Measurements from ENCODE around the gene NKAIN2.

Gene NKAIN2

GRCh38 chr6:123803504-123804013 lies at the start of gene NKAIN2:
Gene NKAIN2, plus strand, starts transcription at chr6:123803865.
- no peak for DNase-seq

- no peak for DNase-seq
Measured at GRCh38 chr6:123759472-123759871, 44.2 kb upstream of the NKAIN2 start.

DNA sequence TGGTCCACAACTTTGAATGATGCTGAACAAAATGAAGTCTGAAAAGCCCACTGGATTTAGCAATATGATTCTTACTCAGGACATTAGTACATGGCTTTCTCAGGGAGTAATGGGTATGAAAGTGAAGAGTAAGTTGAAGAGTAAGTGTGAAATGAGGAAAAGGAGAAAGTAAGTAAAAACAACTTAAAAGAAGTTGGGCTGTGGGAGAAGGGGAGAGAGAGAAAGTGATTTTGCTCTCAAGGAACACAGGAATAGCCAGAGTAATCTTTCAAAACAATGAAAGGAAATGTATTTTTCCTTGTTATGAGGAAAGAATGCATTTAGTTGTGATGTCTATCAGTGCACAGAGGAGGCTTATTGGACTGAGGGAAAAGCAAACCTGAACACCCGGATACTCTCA lies 39.8 kb upstream of the NKAIN2 start:
- no peak for DNase-seq

- DNase-seq, result no peak
Measured at GRCh38 chr6:123764722-123765121, 38.9 kb upstream of the NKAIN2 start.

DNA sequence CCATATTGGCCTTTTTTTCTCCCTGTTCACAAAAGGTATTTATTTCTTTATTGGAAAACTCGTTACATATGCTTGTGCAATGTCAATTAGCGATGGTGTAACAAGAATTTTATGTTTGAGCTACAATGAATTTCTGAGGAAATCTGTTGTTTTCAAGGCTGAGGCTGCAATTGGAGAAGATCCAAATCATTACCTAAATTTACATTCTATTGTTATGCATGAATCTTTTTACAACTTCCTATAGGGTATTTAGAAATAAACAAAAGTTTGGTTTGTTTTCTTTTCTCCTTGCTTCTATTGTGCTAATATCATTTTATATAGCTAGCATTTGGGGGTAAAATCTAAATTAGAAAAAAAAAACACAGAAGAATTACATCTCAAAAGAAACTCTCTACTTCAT lies 34.7 kb upstream of the NKAIN2 start:
- DNase-seq, result no peak

GRCh38 chr6:123769431-123769830 lies 34.2 kb upstream of the NKAIN2 start:
- no peak for DNase-seq

- no peak for DNase-seq
Measured at GRCh38 chr6:123770247-123770949, 33.3 kb upstream of the NKAIN2 start.

DNA sequence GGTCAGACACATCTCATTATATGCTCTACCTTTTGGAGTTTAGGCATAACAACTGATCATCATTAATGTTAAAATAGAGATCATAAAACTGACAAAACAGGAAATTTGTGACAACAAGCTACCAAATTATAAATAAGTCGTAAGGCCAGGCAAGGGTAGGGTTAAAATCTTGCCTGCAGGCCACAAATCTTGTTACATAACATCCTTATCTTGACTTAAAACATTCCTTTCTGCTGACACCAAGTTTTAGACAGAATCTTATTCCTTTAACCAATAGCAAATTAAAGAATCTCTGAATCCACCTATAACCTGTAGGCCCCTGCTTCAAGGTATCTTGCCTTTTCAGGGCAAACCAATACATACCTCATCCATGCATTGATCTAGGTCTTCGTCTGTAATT lies 32.5 kb upstream of the NKAIN2 start:
- no peak for DNase-seq

DNA sequence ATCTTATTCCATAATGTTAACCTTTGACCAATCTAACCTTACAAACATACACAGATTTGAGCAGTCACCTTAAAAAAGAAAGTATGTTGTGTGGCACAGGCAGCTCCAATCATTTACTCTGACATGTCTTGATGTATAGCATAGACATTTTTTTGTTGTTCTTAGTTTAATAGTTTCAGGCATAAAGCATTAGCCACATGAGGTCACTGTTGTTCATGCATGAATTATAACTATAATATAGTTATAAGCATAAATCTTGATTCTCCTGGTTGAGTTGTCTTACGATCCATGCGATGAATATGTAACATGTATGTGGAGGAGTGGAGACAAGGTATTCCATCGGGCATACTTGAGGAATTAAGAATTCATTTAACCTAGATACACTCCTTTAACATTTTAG lies 26.1 kb upstream of the NKAIN2 start:
- no peak for DNase-seq

DNA sequence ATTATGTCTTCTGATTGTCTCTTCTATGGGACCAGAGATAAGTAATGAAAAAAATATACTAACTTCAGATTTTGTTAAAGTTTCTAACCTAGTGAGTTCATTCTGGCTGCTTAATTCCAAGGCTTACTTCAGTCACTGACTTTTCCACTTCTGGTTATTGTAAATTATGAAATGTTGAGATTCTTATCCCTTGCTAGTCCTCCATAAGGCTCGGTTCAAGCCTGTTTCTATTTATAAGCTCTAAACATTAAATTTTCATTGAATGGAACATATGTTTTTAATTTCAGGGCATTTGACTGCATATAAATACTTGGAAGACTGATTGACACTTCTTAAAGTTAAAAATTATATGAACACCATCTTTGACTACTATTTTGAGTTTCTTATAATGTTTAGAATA lies 23.6 kb upstream of the NKAIN2 start:
- DNase-seq, result no peak

DNA sequence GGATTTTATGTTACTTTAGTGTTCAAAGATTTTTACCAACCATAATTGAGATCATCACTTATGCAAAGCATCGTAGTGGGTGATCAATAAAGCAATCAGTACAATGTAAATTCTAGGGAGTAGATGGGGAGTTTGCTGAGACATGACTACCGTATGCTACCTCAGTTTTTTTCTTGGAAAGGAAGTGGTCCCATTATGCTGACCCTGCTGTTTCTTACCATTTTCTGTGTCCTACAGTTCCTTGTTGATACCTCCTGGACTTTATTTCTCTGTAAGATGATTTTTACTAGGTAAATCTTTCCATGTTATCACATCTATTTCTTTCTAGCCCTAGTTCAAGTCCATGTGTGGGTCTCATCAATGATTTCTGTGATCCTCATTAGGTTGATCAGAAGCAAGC lies 19.3 kb upstream of the NKAIN2 start:
- no peak for DNase-seq

- no peak for DNase-seq
Measured at GRCh38 chr6:123785039-123785438, 18.6 kb upstream of the NKAIN2 start.

- no peak for DNase-seq
Measured at GRCh38 chr6:123788319-123788718, 15.3 kb upstream of the NKAIN2 start.

DNA sequence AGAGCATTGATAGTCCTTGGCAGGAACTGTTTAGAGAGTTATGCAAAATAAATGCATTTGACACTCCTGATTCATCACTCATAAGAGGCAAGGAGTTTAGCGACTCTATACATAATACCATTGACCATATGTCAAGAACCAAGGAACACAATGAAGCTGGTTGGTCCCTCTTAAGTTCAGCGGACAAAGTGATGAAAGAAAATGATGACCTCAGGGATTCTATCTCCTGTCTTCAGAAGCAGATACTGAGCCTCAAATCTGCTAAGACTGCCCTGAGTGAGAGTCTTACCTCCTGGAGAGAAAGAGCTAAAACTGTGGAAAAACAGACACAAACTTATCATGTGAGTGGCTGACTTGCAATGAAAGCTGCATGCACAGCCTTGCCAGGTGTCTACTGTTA lies 9.5 kb upstream of the NKAIN2 start:
- no peak for DNase-seq

GRCh38 chr6:123794799-123795198 lies 8.9 kb upstream of the NKAIN2 start:
- no peak for DNase-seq

DNA sequence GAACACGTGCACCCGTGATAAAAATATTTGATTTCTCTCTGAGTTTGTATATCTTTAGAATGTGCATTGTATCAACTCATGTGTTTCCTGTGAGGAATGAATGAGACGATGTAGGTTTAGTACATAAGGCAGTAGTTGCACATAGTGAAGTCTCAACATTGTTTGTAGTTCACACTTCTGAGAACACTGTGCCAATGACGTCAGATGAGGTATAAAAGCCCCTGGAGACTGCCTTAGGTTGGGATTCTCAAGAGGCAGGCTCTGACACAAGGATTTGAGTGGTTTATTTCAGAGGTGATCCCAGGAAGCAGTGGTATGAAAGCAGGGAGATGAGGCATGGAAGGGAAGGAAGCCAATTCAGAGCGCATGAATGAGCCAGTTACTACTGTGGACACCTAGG lies 2.6 kb upstream of the NKAIN2 start:
- no peak for DNase-seq

DNA sequence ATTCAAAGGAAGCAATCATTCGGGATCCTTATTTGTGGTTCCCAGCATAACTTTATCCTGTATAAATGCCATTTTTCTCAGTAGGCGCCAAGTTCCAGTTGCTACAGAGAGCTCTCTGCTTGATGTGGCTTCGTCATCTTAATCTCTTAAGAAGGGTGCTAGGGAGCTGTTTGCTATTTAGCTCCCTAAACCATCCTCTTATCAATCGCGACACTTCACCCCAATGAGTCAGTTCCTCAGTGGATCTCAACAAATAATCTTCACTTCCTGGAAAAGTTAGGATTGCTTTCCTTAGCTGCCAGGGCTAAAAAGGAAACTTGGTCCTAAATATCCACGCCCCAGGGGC lies 1.3 kb upstream of the NKAIN2 start:
- DNase-seq, result no peak

GRCh38 chr6:123802697-123803503 lies 765 bp upstream of the NKAIN2 start:
- DNase-seq, result no peak

DNA sequence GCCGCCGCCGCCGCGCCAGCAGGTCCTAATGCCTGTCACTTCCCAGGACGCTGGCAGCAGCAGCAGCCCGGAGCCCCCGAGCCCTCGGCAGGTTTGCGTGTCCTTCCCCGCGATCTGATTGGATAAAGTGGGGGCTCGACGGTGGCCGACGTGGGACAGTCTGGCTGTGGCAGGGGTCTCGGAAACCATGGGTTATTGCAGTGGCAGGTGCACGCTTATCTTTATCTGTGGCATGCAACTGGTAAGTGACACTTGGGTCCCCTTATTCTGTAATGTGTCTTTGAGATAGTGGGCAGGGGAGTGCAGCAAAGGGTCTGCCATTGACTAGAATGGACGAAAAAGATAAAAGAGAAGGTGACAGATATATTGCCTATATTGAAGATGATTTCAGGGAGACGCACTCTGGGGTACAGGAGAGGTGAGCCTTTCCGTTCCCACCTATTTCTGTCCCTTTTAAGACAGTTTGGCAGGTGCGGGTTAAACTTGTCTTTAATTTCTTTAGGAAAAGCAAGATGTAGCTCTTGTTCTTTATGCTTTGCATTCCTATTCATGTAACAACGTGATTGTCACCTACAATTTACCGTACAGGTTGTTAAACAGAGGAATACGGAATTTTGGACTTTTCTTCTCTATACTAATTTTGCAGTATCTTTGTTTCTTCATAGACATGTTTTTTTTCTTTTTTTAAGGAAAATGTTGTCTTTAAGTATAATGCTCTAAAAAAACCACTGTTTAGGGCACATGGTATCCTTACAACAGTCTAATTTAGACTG lies 535 bp downstream of the NKAIN2 start:
- no peak for DNase-seq

DNA sequence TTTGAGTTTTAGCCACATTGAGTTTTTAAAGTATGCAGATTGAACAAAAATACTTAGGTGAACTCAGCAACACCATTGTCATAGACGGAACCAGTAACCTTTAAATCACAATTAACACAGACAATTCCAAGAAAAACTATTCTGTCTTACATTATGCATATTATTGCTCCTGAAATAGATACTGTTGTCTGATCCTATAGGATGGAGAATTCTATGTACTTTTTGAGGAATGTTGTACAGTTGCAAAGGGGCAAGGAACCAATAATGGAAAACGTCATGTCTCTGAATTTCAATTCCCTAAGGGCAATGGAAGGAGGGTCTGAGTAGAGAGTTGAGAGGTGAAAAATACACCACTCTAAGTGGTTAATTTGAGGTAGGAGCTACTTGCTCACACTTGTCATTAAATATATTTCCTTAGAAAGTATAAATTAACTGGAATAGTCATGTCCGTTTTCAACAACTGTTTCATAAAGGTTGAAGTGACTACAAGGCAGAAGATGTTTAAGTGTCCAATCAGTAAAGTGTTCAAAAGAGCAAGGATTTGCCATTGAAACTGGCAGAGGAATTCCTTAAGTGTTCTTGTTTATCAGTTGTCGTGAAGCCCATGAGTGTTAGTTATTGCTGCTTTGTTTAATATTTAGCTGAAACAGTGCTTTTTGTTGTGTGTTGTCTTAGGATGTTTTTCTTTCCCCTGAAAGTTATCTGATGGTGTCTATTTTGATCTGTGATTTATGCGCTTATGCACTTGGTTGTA lies 1.3 kb downstream of the NKAIN2 start:
- DNase-seq, result no peak

DNA sequence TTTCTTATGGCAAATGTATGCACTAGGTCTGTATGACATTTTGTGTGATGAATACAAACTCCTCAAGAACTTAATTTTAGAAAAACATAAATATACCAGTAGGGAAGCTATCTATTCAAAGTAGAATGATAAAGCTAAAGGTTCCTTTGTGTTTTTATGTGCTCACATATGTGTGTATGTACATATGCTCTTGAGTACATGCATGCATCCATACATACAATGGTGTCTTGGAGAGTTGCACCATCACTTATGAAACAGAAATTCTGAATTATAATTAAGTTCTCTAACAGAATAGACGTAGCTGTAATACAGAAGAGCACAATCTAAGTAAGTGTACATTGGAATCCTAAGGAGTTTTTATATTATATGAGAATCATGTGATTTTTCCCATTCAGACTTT lies 2.3 kb downstream of the NKAIN2 start:
- no peak for DNase-seq

- no peak for DNase-seq
Measured at GRCh38 chr6:123806561-123806960, 2.9 kb downstream of the NKAIN2 start.

- no peak for DNase-seq
Measured at GRCh38 chr6:123808556-123808955, 4.9 kb downstream of the NKAIN2 start.
